OCI-LY1 (cell line): Measurements from ENCODE around the gene MVB12B.

Experiments
- CTCF ChIP-seq: fragments of 200-600 bp; sonication (generic), shearing (Covaris generic); IDR thresholded peaks from 2 replicates; pipeline ENCODE4 v1.5.1; 2017; ENCODE audit warnings: mild to moderate bottlenecking, antibody characterized with exemption, low read length, moderate library complexity, mixed read lengths
- EZH2 ChIP-seq: fragments of 200-600 bp; sonication (generic), shearing (Covaris generic); IDR thresholded peaks from 2 replicates; pipeline ENCODE4 v1.8.0; 2017; ENCODE audit warnings: borderline replicate concordance, mixed run types, mild to moderate bottlenecking, antibody characterized with exemption, low read length, moderate library complexity, mixed read lengths

GRCh38 chr9:126406075-126406667 is 79.5 kb downstream of the MVB12B start:
- TF ChIP-seq CTCF = no peak
- TF ChIP-seq EZH2 = no peak
